A549 (cell line): ENCODE data around the gene RGS17.

Experiments used
- CTCF ChIP-seq: fragments of >200 bp; sonication (Bioruptor Twin); formaldehyde crosslinking; IDR thresholded peaks from 3 replicates; pipeline ENCODE4 v1.5.1; 2016
- ESRRA ChIP-seq: fragments of 150-350 bp; IDR thresholded peaks from 2 replicates; pipeline ENCODE4 v1.6.1; 2014; ENCODE audit warnings: mild to moderate bottlenecking, low read length, borderline replicate concordance
- HOXA7 ChIP-seq: fragments of 250-450 bp; sonication (Bioruptor Pico); IDR thresholded peaks from 2 replicates; pipeline ENCODE4 v1.5.0; 2020; ENCODE audit warnings: mild to moderate bottlenecking, moderate library complexity
- MAFK ChIP-seq: fragments of 450-650 bp; IDR thresholded peaks from 2 replicates; pipeline ENCODE4 v1.6.1; 2014; ENCODE audit not compliant: partially characterized antibody
- MAX ChIP-seq: IDR thresholded peaks from 2 replicates; pipeline ENCODE4 v1.6.1; 2012
- MAZ ChIP-seq: fragments of 150-350 bp; IDR thresholded peaks from 2 replicates; pipeline ENCODE4 v1.6.1; 2014; ENCODE audit warnings: antibody characterized with exemption, low read depth, low read length, borderline replicate concordance
- NR3C1 ChIP-seq: fragments of >200 bp; sonication (Bioruptor Twin); formaldehyde crosslinking; IDR thresholded peaks from 3 replicates; pipeline ENCODE4 v1.6.1; 2017
- POLR2A ChIP-seq: IDR thresholded peaks from 2 replicates; pipeline ENCODE4 v1.6.1; 2012; ENCODE audit warnings: mild to moderate bottlenecking, low read length
- RNF2 ChIP-seq: fragments of 200-600 bp; sonication (generic); IDR thresholded peaks from 2 replicates; pipeline ENCODE4 v1.6.1; 2016; ENCODE audit warnings: low read depth, mild to moderate bottlenecking, antibody characterized with exemption, moderate library complexity, borderline replicate concordance
- TF ChIP-seq, protein P1 (sequence below): fragments of 200-600 bp; sonication (generic); IDR thresholded peaks from 2 replicates; pipeline ENCODE4 v1.6.1; 2016; ENCODE audit warnings: antibody characterized with exemption, mild to moderate bottlenecking, moderate library complexity

DNA sequence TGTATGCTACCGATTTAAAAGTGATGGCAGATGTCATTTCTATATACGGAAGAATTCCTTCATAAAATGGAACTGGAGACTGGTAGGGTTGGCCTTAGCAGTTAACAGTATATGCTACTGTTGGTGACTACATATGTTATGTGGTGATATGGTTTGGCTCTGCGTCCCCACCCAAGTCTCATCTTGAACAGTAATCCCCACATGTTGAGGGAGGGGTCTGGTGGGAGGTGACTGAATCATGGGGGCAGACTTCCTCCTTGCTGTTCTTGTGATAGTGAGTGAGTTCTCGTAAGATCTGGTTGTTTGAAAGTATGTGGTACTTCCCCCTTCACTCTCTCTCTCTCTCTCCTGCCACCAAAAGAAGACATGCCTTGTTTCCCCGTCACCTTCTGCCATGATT is 29.6 kb downstream of the RGS17 start:
- no peak for TF ChIP-seq RNF2
- TF ChIP-seq NR3C1 = no peak
- no peak for TF ChIP-seq MAZ
- no peak for TF ChIP-seq MAFK
- TF ChIP-seq POLR2A = no peak
- TF ChIP-seq CTCF = no peak
- TF ChIP-seq, protein P1, sequence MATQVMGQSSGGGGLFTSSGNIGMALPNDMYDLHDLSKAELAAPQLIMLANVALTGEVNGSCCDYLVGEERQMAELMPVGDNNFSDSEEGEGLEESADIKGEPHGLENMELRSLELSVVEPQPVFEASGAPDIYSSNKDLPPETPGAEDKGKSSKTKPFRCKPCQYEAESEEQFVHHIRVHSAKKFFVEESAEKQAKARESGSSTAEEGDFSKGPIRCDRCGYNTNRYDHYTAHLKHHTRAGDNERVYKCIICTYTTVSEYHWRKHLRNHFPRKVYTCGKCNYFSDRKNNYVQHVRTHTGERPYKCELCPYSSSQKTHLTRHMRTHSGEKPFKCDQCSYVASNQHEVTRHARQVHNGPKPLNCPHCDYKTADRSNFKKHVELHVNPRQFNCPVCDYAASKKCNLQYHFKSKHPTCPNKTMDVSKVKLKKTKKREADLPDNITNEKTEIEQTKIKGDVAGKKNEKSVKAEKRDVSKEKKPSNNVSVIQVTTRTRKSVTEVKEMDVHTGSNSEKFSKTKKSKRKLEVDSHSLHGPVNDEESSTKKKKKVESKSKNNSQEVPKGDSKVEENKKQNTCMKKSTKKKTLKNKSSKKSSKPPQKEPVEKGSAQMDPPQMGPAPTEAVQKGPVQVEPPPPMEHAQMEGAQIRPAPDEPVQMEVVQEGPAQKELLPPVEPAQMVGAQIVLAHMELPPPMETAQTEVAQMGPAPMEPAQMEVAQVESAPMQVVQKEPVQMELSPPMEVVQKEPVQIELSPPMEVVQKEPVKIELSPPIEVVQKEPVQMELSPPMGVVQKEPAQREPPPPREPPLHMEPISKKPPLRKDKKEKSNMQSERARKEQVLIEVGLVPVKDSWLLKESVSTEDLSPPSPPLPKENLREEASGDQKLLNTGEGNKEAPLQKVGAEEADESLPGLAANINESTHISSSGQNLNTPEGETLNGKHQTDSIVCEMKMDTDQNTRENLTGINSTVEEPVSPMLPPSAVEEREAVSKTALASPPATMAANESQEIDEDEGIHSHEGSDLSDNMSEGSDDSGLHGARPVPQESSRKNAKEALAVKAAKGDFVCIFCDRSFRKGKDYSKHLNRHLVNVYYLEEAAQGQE = no peak
- TF ChIP-seq ESRRA = no peak
- TF ChIP-seq MAX = no peak
- TF ChIP-seq HOXA7 (CRISPR knock-in tag) = no peak
